H4 (cell line): ENCODE data around the gene CALU. TPM values are rescaled to one million over a fixed set of nuclear protein-coding genes. Genes with fewer than 3 reads are reported as not detected.
A peak's percentile ranks its signal among the peaks of the same experiment; 100 is the strongest.

ENCODE experiments used
- DNase-seq: peaks from one replicate; pipeline ENCODE4 v3.0.0-alpha.2; 2015; ENCODE audit warnings: low spot score
- total RNA-seq: library from RNA; depleted of rRNA; stranded (reverse); fragments of >200 nt; shearing (Covaris generic); gene quantifications from 2 replicates; pipeline ENCODE4 v1.2.3, GENCODE V29; 2014

CALU gene
- total RNA-seq, 1 experiment from 2014 or later, result 489 TPM

- no peak for DNase-seq
Observed at GRCh38 chr7:128747327-128748079, 8.3 kb downstream of the CALU start.

- no peak for DNase-seq
Observed at GRCh38 chr7:128752251-128752650, 13.1 kb downstream of the CALU start.

GRCh38 chr7:128755075-128755818 lies 16.1 kb downstream of the CALU start:
- DNase-seq, result no peak

GRCh38 chr7:128755819-128756476 lies 16.8 kb downstream of the CALU start:
- no peak for DNase-seq

- DNase-seq, result no peak
Observed at GRCh38 chr7:128757203-128757602, 18.0 kb downstream of the CALU start.

GRCh38 chr7:128758553-128758952 lies 19.4 kb downstream of the CALU start:
- no peak for DNase-seq

- no peak for DNase-seq
Observed at GRCh38 chr7:128759242-128759641, 20.1 kb downstream of the CALU start.

- no peak for DNase-seq
Observed at GRCh38 chr7:128763541-128763940, 24.4 kb downstream of the CALU start.

GRCh38 chr7:128767475-128768110 lies 28.4 kb downstream of the CALU start:
- no peak for DNase-seq

GRCh38 chr7:128770233-128770632 lies 31.1 kb downstream of the CALU start:
- no peak for DNase-seq

- DNase-seq, result no peak
Observed at GRCh38 chr7:128773604-128774003, 34.4 kb downstream of the CALU start.

GRCh38 chr7:128774029-128774689 lies 35.0 kb downstream of the CALU start:
- no peak for DNase-seq

GRCh38 chr7:128774921-128775320 lies 35.8 kb downstream of the CALU start:
- DNase-seq, result no peak

- DNase-seq, result no peak
Observed at GRCh38 chr7:128775744-128776474, 36.8 kb downstream of the CALU start, which contains the start of gene OPN1SW. Gene OPN1SW, minus strand, starts transcription at chr7:128775794. Its CDS starts 13 bp downstream, at chr7:128775781.

GRCh38 chr7:128777156-128778123 lies 38.3 kb downstream of the CALU start:
- DNase-seq, result no peak

GRCh38 chr7:128778946-128779345 lies 39.8 kb downstream of the CALU start:
- DNase-seq, result no peak

GRCh38 chr7:128781126-128781525 lies 42.0 kb downstream of the CALU start:
- no peak for DNase-seq

- no peak for DNase-seq
Observed at GRCh38 chr7:128781851-128782250, 42.7 kb downstream of the CALU start.

GRCh38 chr7:128783143-128783861 lies 44.1 kb downstream of the CALU start:
- DNase-seq, result peak; percentile 58
